ENCODE data around the gene MRPL38.

DNA sequence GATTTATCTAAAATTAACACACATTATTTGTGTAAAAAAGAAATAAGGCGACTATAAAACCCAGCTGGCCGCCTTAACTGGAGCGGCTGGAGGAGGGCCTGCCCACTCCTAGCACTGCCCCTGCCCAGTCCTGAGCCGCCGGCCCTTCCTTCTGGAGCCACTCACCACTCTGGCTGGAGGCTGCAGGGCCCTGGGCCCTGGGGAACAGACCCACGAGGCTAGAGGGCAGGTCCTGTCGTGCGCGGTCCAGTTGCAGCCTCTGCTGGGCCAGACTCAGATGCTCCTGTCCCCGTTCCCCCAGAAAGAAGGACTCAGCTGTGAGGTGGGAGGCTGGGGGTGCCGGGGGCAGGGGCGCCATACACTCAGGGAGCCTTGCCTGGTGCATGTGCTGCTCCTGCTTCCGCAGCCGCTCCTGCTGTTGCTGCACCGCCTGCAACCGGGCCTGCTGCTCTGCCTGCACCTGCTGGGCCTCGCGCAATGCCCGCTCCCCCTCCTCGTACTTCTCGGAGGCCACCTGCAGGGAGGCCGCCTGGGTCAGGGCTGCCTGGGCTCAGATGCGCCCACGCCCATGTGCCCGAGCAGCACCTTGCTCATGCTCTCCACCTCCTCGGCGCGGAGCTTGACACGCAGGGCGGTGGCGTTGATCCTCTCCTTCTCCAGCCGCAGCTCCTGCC lies 9.0 kb upstream of the MRPL38 start:
- TF ChIP-seq CTCF (IDR thresholded peaks at IDR 0.05) (no peak), EZH2 (IDR thresholded peaks at IDR 0.05; ENCODE audit: borderline replicate concordance, insufficient read depth, low read depth, low read length, poor library complexity, severe bottlenecking) (no peak)
